H1 (cell line): ENCODE measurements around the gene CUL2. TPM values are rescaled to one million over a fixed set of nuclear protein-coding genes. Genes with fewer than 3 reads are reported as not detected.

ENCODE experiments used
- CBX5 ChIP-seq: fragments of 300-800, 300-1000 bp; sonication (generic); IDR thresholded peaks from 2 replicates; pipeline ENCODE4 v1.7.1; 2016; ENCODE audit warnings: antibody characterized with exemption, low read length, low read depth
- CHD2 ChIP-seq: IDR thresholded peaks from 2 replicates; pipeline ENCODE4 v1.6.1; 2012; ENCODE audit warnings: low read length, improper control_type of control experiment
- CREB1 ChIP-seq: IDR thresholded peaks from 2 replicates; pipeline ENCODE4 v1.6.1; 2012; ENCODE audit warnings: inconsistent platforms
- EP300 ChIP-seq, 2 experiments: IDR thresholded peaks; 1 replicate in 1 of 2; 2 replicates in 1 of 2; pipeline ENCODE4 v1.6.1; 2011 to 2012; ENCODE audit warnings: low read depth in 2 of 2, low read length in 2 of 2, mild to moderate bottlenecking in 2 of 2, borderline replicate concordance in 1 of 2, inconsistent platforms in 1 of 2, moderate library complexity in 1 of 2
- GABPA ChIP-seq: IDR thresholded peaks from 2 replicates; pipeline ENCODE4 v1.6.1; 2011; ENCODE audit warnings: mild to moderate bottlenecking, low read length, moderate library complexity, borderline replicate concordance; ENCODE audit not compliant: insufficient read depth
- KDM1A ChIP-seq: fragments of 200-600, 300-600 bp; sonication (generic); IDR thresholded peaks from 2 replicates; pipeline ENCODE4 v1.7.1; 2016; ENCODE audit warnings: mild to moderate bottlenecking, low read length, borderline replicate concordance
- MAX ChIP-seq: IDR thresholded peaks from 2 replicates; pipeline ENCODE4 v1.6.1; 2012; ENCODE audit warnings: inconsistent platforms
- NANOG ChIP-seq: IDR thresholded peaks from 2 replicates; pipeline ENCODE4 v1.6.1; 2011; ENCODE audit warnings: low read length, low read depth, mild to moderate bottlenecking, inconsistent platforms; ENCODE audit not compliant: insufficient read depth, poor library complexity, severe bottlenecking
- POLR2AphosphoS5 ChIP-seq: IDR thresholded peaks from 2 replicates; pipeline ENCODE4 v1.6.1; 2011; ENCODE audit warnings: low read depth, low read length
- POU5F1 ChIP-seq: IDR thresholded peaks from 2 replicates; pipeline ENCODE4 v1.6.1; 2011; ENCODE audit warnings: low read depth, mild to moderate bottlenecking, low read length, moderate library complexity
- RAD21 ChIP-seq, 2 experiments: IDR thresholded peaks in 1 of 2; conservative IDR thresholded peaks in 1 of 2; 2 replicates each; pipeline ENCODE4 v1.6.1; 2011; ENCODE audit warnings: low read depth in 2 of 2, low read length in 2 of 2, improper control_type of control experiment in 1 of 2, inconsistent platforms in 1 of 2, mild to moderate bottlenecking in 1 of 2, moderate library complexity in 1 of 2
- RBBP5 ChIP-seq: IDR thresholded peaks from 2 replicates; pipeline ENCODE4 v1.7.1; 2012; ENCODE audit warnings: low read depth, mild to moderate bottlenecking, inconsistent platforms, low read length, moderate library complexity, borderline replicate concordance
- SP2 ChIP-seq: IDR thresholded peaks from 2 replicates; pipeline ENCODE4 v1.6.1; 2012; ENCODE audit warnings: mild to moderate bottlenecking, low read length, inconsistent platforms
- SUZ12 ChIP-seq: fragments of 200-600 bp; sonication (generic); IDR thresholded peaks from 2 replicates; pipeline ENCODE4 v1.6.1; 2012; ENCODE audit warnings: mild to moderate bottlenecking, inconsistent platforms, low read length, moderate library complexity, mixed read lengths
- TAF1 ChIP-seq: IDR thresholded peaks from 2 replicates; pipeline ENCODE4 v1.6.1; 2011; ENCODE audit warnings: mild to moderate bottlenecking, low read depth, low read length
- ZNF274 ChIP-seq: IDR thresholded peaks from 2 replicates; pipeline ENCODE4 v1.7.0; 2012; ENCODE audit warnings: low read length, borderline replicate concordance; ENCODE audit errors: extremely low read depth
- polyA plus RNA-seq, 7 experiments: library from polyadenylated mRNA; depleted of rRNA in 3 of 7; stranded (reverse) in 5 of 7; unstranded in 2 of 7; fragments of >200 nt in 5 of 7; fragments of 200-250 nt in 2 of 7; gene quantifications; 1 replicate in 5 of 7; 2 replicates in 1 of 7; 4 replicates in 1 of 7; pipeline versions ENCODE4 v1.2.1 to v1.2.3, GENCODE V29; 2011 to 2013; ENCODE audit warnings: missing spikeins in 2 of 7, mixed read lengths in 2 of 7
- total RNA-seq: library from RNA; stranded (reverse); fragmentation: NEBNext Ultra II Directional; extraction: Animal tissue kit (Norgen Biotek cat#: 25700); gene quantifications from 2 replicates; pipeline ENCODE4 v1.2.1, GENCODE V29; 2021

The CUL2 gene
- total and polyA plus RNA-seq, 2 of the 8 experiments (the other 6 are each of a cell fraction or from before 2014, with no cell fraction given), result 10.2 to 43.1 TPM

- TF ChIP-seq TAF1 (peak; percentile 58; the same call in 1 of the 2 replicates), RAD21 (IDR thresholded peaks at IDR 0.05 in 1 of 2, conservative IDR thresholded peaks at IDR 0.05 in 1 of 2; ENCODE audit: low read depth in 2 of 2, low read length in 2 of 2) (no peak), CBX5 (no peak), POLR2AphosphoS5 (peak; percentile 45; the same call in 1 of the 2 replicates), MAX (peak; percentile 30; the same call in 1 of the 2 replicates), NANOG (no peak), GABPA (no peak), KDM1A (no peak), CREB1 (peak; percentile 39; the same call in 1 of the 2 replicates), SP2 (no peak), CHD2 (no peak), EP300 (IDR thresholded peaks at IDR 0.05; ENCODE audit: borderline replicate concordance in 1 of 2, low read depth in 2 of 2, low read length in 2 of 2) (peak in 1 of 2 experiments; percentile 96; a peak in 2 of 3 replicates), RBBP5 (peak; percentile 95), SUZ12 (no peak), ZNF274 (no peak), POU5F1 (0 out of 2 replicates have a peak, but pooled peaks have one; percentile 36)
These were observed at the start of gene CUL2 (continued) for GRCh38 chr10:35090162-35090954.
